ES-I3 (cell line): ENCODE measurements around the gene KCNE3.

Experiments
- H3K36me3 ChIP-seq: 2 replicates; pipeline ENCODE4 v1.6.1; 2013; ENCODE audit warnings: mild to moderate bottlenecking, low read length, control low read depth, moderate library complexity; ENCODE audit not compliant: insufficient read depth
- H3K4me1 ChIP-seq: 2 replicates; pipeline ENCODE4 v1.6.1; 2013; ENCODE audit warnings: mild to moderate bottlenecking, control low read depth, low read length; ENCODE audit not compliant: insufficient read depth
- H3K9ac ChIP-seq: 2 replicates; pipeline ENCODE4 v1.6.1; 2013; ENCODE audit warnings: low read depth, mild to moderate bottlenecking, low read length, moderate library complexity
- H3K9me3 ChIP-seq: 2 replicates; pipeline ENCODE4 v1.6.1; 2013; ENCODE audit warnings: mild to moderate bottlenecking, low read length, moderate library complexity; ENCODE audit not compliant: control insufficient read depth, insufficient read depth

KCNE3 gene

DNA sequence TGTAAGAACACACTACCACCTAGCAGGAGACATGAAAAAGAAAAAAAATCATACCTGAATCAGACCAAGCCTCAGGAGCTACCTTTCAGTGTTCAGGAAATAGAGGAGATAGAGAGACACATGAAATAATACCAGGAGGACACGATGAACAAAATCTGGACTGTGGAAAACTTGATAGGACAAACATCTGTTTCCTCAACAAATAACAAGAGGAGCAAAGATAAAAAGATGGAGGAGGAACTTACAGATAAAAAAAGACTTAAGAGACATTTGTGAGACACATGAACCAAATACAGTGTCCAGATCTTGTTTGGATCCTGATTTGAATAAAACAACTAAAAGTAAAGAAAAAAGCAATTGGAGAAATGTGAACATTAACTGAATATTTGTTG lies 12.4 kb upstream of the KCNE3 start:
- H3K9me3 ChIP-seq, result no peaks in the 10 kb centered on the region
- H3K4me1 ChIP-seq, result no peaks in the 10 kb centered on the region
- H3K9ac ChIP-seq, result no peak overlapping the region
- no peaks in the 10 kb centered on the region for H3K36me3 ChIP-seq

- H3K9ac ChIP-seq, result no peak overlapping the region
These were observed 11.8 kb upstream of the KCNE3 start for GRCh38 chr11:74478877-74479731.

DNA sequence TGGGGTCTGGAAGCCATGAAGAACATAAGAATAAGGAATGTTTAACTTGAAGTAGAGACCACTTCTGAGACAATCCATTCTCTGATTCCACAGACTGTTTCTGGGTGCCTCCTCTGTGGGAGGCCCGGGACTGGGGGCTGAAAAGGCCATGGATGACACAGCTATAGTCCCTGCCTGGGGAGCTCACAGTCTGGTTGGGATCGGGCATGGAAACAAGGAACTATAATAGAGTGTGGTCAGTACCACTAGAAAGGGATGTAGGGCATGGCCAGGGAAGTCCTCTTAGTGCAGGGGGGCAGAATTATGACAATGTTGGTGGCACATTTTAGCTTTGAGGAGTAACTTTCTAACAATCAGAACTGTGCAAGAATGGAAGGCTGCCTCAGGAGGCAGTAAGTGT lies 9.2 kb upstream of the KCNE3 start:
- H3K36me3 ChIP-seq, result no peaks in the 10 kb centered on the region
- no peaks in the 10 kb centered on the region for H3K4me1 ChIP-seq
- H3K9ac ChIP-seq, result no peak overlapping the region
- no peaks in the 10 kb centered on the region for H3K9me3 ChIP-seq

More at GRCh38 chr11:74478877-74479731, 11.8 kb upstream of the KCNE3 start:
- Histone ChIP-seq H3K4me1 (no peaks in the 10 kb centered on the region), H3K9me3 (no peaks in the 10 kb centered on the region), H3K36me3 (no peaks in the 10 kb centered on the region)

DNA sequence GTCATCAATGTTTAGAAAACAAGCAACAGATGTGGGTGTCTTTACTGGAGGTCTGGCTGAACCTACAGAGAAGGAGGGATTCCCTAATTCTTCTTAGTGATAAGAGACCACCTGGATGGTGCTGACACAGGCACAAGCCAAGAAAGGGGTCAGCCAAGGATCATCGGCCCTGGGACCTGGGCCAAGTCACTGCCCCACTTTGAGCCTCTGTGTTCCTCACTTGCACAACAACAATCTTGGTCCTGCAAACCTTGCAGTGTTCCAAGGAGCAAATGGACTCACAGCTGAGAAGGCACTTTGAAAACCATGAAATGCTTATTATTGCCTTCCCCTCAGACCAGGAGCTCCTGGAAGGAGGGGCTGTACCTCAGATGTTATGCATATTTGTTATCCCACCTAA lies 7.0 kb upstream of the KCNE3 start:
- Histone ChIP-seq H3K9me3 (no peaks in the 10 kb centered on the region), H3K9ac (no peak overlapping the region), H3K4me1 (no peaks in the 10 kb centered on the region), H3K36me3 (no peaks in the 10 kb centered on the region)

DNA sequence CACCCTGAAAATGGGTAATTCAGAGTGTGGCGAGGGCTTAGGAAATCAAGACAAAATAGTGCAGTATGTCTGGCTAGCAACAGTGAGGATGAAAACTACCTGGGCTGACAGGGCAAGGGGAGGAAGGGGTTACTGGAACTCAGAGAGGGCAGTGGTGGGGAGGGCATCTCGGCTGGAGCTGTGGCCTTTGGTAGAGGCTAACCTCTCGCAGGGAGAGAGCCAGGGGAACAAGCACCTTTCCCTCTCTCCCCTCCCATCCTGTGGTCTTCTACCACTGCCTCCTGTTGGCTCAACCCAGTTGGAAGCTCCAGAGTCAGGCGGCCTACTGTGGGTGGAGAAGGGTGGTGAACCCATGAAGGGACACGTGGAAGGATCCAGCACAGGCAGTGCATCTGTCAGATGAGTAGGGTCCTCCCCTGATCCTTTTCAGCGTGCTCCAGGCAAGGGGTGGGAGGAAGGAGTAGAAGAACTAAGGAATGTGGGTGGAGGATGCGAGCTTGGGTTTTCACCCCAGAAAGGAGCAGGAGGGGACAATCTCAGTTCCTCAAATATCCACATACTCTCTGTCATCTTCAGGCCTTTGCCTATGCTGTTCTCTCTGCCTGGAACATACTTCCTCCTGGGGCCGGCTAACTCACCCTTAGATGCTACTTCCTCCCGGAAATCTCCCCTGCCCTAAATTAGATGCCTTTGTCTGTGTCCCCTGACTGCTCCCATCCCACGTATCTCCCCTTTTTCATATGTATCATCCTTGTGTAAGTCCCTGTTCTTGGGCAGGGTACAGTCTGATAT lies 6.2 kb upstream of the KCNE3 start:
- Histone ChIP-seq H3K36me3 (no peaks in the 10 kb centered on the region), H3K9ac (no peak overlapping the region), H3K4me1 (no peaks in the 10 kb centered on the region), H3K9me3 (no peaks in the 10 kb centered on the region)

DNA sequence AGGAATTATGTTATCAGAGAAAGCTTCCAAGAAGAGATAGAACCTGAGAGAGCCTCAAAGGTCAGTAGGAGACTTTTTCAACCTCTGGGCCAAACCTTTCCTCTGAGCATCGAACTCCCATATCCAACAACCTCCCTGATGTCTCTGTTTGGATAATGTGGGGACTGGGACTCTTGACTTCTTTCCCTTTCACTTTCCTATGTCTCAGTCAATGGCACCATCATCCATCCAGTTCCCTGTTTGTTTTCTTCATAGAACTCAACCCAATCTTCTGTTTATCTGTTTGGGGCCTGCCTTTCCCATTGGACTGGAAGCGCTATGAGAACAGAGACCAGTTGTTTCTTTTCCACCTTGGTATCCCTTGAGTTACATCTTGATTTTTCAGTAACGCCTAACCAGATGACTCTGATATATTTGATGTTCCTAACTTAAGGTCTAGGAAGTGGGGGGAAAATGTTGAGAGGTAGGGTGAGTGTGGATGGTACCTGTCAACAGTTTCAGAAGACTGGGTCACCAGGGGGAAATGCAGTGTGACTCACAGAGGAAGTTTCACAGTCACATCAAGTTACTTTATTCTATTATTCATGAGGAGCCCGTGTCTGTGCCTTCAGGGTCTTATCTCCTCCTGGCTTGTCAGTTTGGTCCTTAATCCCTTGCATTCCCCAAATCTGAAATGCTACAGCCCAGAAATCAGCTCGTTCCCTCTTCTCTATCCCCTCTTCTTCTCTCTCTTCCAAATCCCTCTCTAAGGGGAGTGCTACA lies 4.5 kb upstream of the KCNE3 start:
- Histone ChIP-seq H3K9ac (no peak overlapping the region), H3K36me3 (no peaks in the 10 kb centered on the region), H3K4me1 (peaks cover 8% of the 10 kb centered on the region; the same call in 1 of the 2 replicates), H3K9me3 (no peaks in the 10 kb centered on the region)

DNA sequence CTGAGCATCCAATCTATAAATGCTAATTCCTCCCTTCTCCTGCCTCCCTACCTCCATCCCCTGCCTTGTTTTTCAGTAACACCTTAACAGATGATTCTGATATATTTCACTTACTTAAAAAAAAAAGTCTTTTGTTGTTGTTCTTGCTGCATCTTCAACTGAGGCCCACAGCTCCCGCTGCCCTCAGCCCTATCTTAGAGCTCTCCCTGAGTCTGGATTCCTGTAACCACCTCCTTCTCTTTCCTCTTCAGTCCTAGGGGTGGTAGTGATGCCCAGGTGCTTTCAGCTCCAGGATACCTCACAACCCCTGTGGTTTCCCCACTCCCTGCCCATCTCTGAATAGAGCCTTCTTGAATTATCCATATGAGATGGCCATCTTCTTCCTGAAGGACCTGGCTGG lies 3.7 kb upstream of the KCNE3 start:
- H3K9ac ChIP-seq, result no peak overlapping the region
- no peaks in the 10 kb centered on the region for H3K9me3 ChIP-seq
- no peaks in the 10 kb centered on the region for H3K36me3 ChIP-seq
- H3K4me1 ChIP-seq, result peaks cover 8% of the 10 kb centered on the region; the same call in 1 of the 2 replicates

DNA sequence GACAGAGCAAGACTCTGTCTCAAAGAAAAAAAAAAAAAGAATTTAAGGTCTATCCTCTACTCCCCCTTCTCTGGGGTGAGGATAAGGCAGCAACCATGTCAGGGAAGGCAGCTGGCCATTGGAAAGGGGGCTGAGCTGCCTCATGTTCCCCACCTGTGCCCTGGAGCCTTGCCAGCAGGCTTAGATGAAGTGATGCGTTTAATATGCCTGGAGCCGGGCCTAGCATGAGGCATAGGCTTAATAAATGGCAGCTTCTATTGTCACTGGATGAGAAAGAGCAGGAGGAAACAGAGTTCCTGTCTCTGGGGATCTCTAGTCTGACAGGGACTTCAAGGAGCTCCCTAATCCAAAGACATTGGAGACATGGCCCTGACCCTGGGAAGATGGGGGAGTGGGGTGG lies 3.2 kb upstream of the KCNE3 start:
- H3K9me3 ChIP-seq, result no peaks in the 10 kb centered on the region
- H3K4me1 ChIP-seq, result peaks cover 8% of the 10 kb centered on the region; the same call in 1 of the 2 replicates
- no peaks in the 10 kb centered on the region for H3K36me3 ChIP-seq
- H3K9ac ChIP-seq, result no peak overlapping the region

GRCh38 chr11:74468936-74469335 lies 1.6 kb upstream of the KCNE3 start:
- peaks cover 8% of the 10 kb centered on the region; the same call in 1 of the 2 replicates for H3K4me1 ChIP-seq
- H3K36me3 ChIP-seq, result no peaks in the 10 kb centered on the region
- no peaks in the 10 kb centered on the region for H3K9me3 ChIP-seq
- no peak overlapping the region for H3K9ac ChIP-seq

GRCh38 chr11:74468521-74468920 lies 1.2 kb upstream of the KCNE3 start:
- peaks cover 8% of the 10 kb centered on the region; the same call in 1 of the 2 replicates for H3K4me1 ChIP-seq
- no peak overlapping the region for H3K9ac ChIP-seq
- no peaks in the 10 kb centered on the region for H3K36me3 ChIP-seq
- H3K9me3 ChIP-seq, result no peaks in the 10 kb centered on the region

GRCh38 chr11:74468058-74468457 lies 709 bp upstream of the KCNE3 start:
- Histone ChIP-seq H3K4me1 (peaks cover 8% of the 10 kb centered on the region; the same call in 1 of the 2 replicates), H3K36me3 (no peaks in the 10 kb centered on the region), H3K9ac (peak overlapping the region; percentile 7), H3K9me3 (no peaks in the 10 kb centered on the region)

- Histone ChIP-seq H3K36me3 (no peaks in the 10 kb centered on the region), H3K9ac (no peak overlapping the region), H3K4me1 (peaks cover 24% of the 10 kb centered on the region; the same call in 1 of the 2 replicates), H3K9me3 (no peaks in the 10 kb centered on the region)
These were observed 2.0 kb downstream of the KCNE3 start for GRCh38 chr11:74465291-74465708.

GRCh38 chr11:74464746-74465145 lies 2.6 kb downstream of the KCNE3 start:
- Histone ChIP-seq H3K9ac (no peak overlapping the region), H3K36me3 (no peaks in the 10 kb centered on the region), H3K9me3 (no peaks in the 10 kb centered on the region), H3K4me1 (peaks cover 24% of the 10 kb centered on the region; the same call in 1 of the 2 replicates)

DNA sequence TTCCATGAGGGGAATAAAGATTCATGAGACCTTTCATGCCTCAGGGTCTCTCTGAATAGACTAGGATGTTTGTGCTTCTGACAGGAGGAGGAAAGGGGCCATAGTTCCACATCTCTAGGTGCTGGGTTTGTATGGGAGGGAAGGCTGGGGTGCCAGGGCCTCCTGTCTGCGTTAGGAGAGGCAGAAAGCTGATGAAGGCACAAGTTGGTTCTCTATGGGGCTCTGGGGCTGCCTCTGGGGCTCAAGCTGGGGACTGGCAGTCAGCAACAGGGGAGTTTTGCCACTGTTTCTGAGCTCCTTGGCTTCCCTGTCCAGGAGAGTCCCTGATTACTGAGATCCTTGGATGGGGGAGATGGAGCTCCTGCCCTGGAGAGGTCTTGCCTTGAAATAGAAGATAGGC lies 4.1 kb downstream of the KCNE3 start:
- Histone ChIP-seq H3K36me3 (no peaks in the 10 kb centered on the region), H3K4me1 (peaks cover 22% of the 10 kb centered on the region; the same call in 1 of the 2 replicates), H3K9me3 (no peaks in the 10 kb centered on the region), H3K9ac (no peak overlapping the region)
